ENCODE measurements around the gene ZNF532. TPM values are rescaled to one million over a fixed set of nuclear protein-coding genes. Genes with fewer than 3 reads are reported as not detected.

ZNF532 gene
- total RNA-seq, 6 donors from 2014 or later = 35.6 to 76.5 (median 42.9) TPM

DNA sequence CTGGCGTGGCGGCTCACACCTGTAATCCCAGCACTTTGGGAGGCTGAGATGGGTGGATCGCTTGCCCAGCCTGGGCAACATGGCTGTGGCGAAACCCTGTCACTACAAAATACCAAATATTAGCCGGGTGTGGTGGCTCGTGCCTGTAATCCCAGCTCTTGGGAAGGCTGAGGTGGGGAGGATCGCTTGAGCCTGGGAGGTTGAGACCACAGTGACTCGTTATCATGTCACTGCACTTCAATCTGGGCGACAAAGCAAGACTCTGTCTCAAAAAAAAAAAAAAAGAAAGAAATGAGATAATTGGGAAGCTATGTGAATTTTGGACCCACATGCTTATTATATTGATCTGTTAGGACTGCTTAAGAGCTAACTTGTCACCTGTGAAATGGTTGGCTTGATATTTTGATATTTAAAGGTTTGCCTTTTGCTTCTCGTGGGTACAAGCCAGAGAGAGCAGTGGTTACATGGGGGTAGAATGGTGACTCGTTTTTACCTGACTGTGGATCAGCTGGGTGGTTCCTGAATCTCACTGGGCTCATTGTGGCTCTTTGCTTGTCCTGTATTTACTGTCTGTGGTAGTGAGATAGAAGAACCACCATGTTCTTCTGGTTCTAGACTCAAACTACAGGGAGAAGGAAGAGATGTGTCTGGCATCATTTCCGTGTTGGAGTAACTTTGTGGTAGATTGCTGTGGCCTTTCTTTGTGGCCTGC, 28.9 kb downstream of the ZNF532 start:
- H3K4me1 ChIP-seq = peaks cover 0 to 25% (median 15%) of the 10 kb centered on the region in 4 donors
- no peak overlapping the region for H3K27ac ChIP-seq
- 93% methylated on average over 12 of the region's 12 CpGs for WGBS, 2 donors
- TF ChIP-seq EP300 (IDR thresholded peaks at IDR 0.05) (no peak), POLR2AphosphoS5 (IDR thresholded peaks at IDR 0.05) (no peak), CTCF (IDR thresholded peaks at IDR 0.05) (no peak), POLR2A (IDR thresholded peaks at IDR 0.05) (no peak)
- H3K36me3 ChIP-seq = peaks cover 0 to 3% (median 2%) of the 10 kb centered on the region in 4 donors
- no peaks in the 10 kb centered on the region for H3K27me3 ChIP-seq
- no peak for DNase-seq
- H3K4me3 ChIP-seq = no peak overlapping the region
- no peak for ATAC-seq (ENCODE audit: low FRiP score in 2 of 2)
- H3K9me3 ChIP-seq = no peaks in the 10 kb centered on the region

DNA sequence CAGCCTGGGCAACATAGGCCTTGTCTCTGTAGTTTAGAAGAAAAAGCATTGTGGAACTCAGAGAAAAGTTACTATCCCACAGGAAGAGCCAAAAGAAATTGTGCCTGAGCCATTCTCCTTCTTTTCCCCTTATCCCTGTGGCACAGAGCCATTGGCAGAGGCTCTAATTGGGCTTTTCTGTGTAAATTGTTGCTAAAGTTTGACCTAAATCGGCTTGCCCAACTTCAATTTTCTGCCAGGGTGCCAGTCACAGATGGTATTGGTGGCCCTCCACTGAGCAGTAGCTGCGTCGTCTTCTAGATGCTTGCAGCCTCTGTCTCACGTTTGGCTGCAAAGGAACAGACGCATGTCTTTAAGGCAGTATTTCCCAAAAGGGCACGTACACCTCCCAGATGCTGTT, 30.3 kb downstream of the ZNF532 start:
- H3K27me3 ChIP-seq = no peaks in the 10 kb centered on the region
- WGBS, 2 donors = 77 to 80% methylated on average over 6 of the region's 6 CpGs
- H3K9me3 ChIP-seq = no peaks in the 10 kb centered on the region
- H3K27ac ChIP-seq = peak overlapping the region in 2 of 4 donors; percentile 46 to 49
- peaks cover 0 to 25% (median 16%) of the 10 kb centered on the region in 4 donors for H3K4me1 ChIP-seq
- no peak for ATAC-seq (ENCODE audit: low FRiP score in 2 of 2)
- no peak overlapping the region for H3K4me3 ChIP-seq
- no peak for DNase-seq
- peaks cover 0 to 7% (median 5%) of the 10 kb centered on the region in 4 donors for H3K36me3 ChIP-seq
- TF ChIP-seq POLR2A (IDR thresholded peaks at IDR 0.05) = no peak

DNA sequence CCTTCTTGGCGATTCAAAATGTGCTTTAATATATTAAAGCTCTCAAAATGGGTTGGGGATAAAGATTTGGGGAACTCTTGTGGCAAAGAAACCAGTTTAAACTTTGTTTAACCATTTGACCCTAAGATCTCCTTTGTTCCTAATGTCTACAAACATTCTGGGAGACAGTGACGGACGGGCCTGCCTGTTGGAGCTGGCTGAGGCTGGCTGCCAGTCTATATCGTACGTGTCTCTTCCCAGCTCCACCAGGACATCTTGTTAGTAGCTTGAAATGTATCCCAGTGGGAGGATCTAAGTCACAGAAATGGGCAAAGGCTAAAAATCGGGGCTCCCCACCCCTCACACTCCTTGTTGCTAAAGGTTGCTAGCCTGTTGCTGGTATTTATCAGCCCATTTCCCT, 30.7 kb downstream of the ZNF532 start:
- no peaks in the 10 kb centered on the region for H3K9me3 ChIP-seq
- 66 to 80% methylated on average over 6 of the region's 6 CpGs for WGBS, 2 donors
- peaks cover 0 to 7% (median 5%) of the 10 kb centered on the region in 4 donors for H3K36me3 ChIP-seq
- no peak overlapping the region for H3K4me3 ChIP-seq
- peaks cover 0 to 25% (median 16%) of the 10 kb centered on the region in 4 donors for H3K4me1 ChIP-seq
- H3K27ac ChIP-seq = peak overlapping the region in 3 of 4 donors; percentile 6 to 46 (median 32)
- DNase-seq = no peak
- H3K27me3 ChIP-seq = no peaks in the 10 kb centered on the region
- ATAC-seq (ENCODE audit: low FRiP score in 2 of 2) = no peak
- TF ChIP-seq CTCF (IDR thresholded peaks at IDR 0.05) = no peak
- no peak for TF ChIP-seq EP300 (IDR thresholded peaks at IDR 0.05)
- TF ChIP-seq POLR2AphosphoS5 (IDR thresholded peaks at IDR 0.05) = no peak
- TF ChIP-seq POLR2A (IDR thresholded peaks at IDR 0.05) = no peak

DNA sequence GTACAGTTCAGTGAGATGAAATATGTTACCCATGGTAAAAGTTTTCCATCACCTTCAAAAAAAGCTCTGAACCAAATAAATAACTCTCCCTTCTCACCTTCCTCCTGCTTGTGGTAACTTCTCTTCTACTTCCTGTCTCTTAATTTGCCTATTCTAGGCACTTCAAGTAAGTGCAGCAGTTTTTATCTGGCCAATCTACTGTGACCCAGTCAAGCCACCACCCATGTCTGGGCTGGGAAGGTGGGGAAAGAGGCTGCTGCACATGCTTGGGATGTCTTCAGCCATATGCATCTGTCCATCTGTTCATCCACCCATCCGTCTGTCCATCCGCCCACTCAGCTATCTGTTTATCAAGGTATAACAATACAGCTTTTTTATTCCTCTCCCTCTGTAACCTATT, 31.6 kb downstream of the ZNF532 start:
- WGBS, 2 donors = 90 to 94% methylated on average over 2 of the region's 2 CpGs
- no peak for TF ChIP-seq EP300 (IDR thresholded peaks at IDR 0.05)
- TF ChIP-seq POLR2AphosphoS5 (IDR thresholded peaks at IDR 0.05) = no peak
- TF ChIP-seq POLR2A (IDR thresholded peaks at IDR 0.05) = no peak
- Histone ChIP-seq H3K4me1 (peaks cover 0 to 21% (median 15%) of the 10 kb centered on the region in 4 donors), H3K4me3 (no peak overlapping the region), H3K27me3 (no peaks in the 10 kb centered on the region), H3K9me3 (no peaks in the 10 kb centered on the region), H3K36me3 (peaks cover 0 to 11% (median 5%) of the 10 kb centered on the region in 4 donors), H3K27ac (peak overlapping the region in 1 of 4 donors; percentile 3)
- DNase-seq = no peak
- peak in 1 of 2 donors; percentile 22 for ATAC-seq (ENCODE audit: low FRiP score in 2 of 2)

DNA sequence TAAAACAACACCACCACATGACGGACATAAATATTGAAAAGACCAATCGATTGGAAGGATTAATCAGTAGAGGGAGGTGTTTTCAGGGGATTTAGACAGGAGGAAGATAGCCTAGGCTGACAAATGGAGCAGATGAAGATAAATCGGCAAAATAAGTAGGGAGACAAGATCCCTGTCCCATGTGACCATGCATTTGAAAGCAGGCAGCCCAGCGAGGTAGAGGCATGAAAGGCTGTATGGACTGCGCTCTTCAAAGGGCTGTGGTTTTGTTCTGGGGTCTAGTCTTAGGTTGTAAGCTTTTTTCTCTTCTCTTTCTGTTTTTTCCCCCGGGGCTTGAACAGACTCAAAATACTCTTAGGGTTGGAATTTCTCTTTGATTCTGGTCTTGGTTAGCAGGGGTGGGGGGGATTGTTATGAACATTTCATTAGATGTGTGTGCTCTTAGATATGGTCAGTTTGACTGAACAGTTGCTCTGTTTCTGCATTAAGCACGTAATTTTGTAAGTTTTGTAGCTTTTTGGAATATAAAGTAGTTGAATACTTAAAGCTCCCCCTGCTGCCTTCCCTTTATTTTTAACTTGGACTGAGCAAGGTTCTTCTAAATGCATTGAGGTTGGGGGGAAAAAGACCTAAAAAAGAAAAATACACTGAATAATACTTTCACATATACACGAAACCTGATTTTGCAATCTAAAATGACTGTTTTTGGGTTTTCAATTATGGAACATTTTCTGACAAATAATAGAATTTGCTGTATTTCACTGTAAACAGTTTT, 32.2 kb downstream of the ZNF532 start:
- 76 to 82% methylated on average over 8 of the region's 8 CpGs for WGBS, 2 donors
- TF ChIP-seq POLR2A (IDR thresholded peaks at IDR 0.05) = no peak
- DNase-seq = no peak
- Histone ChIP-seq H3K4me1 (peaks cover 0 to 15% (median 13%) of the 10 kb centered on the region in 4 donors), H3K4me3 (no peak overlapping the region), H3K27ac (peak overlapping the region in 1 of 4 donors; percentile 3), H3K9me3 (no peaks in the 10 kb centered on the region), H3K36me3 (peaks cover 0 to 13% (median 5%) of the 10 kb centered on the region in 4 donors), H3K27me3 (no peaks in the 10 kb centered on the region)
- ATAC-seq (ENCODE audit: low FRiP score in 2 of 2) = no peak

Data from upper lobe of left lung (tissue), 6 donors.